ENCODE results near the gene DHX8.

The DHX8 gene

DNA sequence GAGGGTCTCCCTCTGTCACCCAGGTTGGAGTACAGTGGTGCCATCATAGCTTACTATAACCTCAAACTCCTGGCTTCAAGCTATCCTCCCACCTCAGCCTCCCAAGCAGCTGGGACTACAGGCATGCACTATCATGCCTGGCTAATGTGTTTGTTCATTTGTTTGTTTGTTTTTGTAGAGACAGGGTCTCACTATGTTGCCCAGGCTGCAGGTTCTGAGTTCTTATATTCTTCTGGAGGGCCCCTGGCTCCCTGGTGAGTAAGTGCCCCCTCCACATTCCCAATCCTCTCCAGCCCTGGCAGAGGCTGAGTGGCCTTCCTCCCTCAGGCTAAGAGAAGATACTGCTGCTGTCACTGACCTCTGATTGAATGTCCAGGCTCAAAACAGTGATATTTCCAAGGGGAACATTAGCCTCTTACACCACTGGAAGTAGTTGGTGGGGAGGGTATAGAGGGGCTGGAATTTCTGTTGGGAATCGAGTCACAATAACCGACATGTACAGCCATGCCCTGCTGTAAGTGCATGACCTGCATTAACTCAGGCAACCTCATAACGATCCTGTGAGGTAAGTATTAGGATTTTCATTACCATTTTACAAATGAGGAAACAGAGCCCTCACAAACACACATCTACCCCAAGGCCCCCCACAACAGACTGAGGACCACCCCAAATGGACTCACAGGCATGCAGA is 65.1 kb downstream of the DHX8 start:
- DNase-seq = no peak

DNA sequence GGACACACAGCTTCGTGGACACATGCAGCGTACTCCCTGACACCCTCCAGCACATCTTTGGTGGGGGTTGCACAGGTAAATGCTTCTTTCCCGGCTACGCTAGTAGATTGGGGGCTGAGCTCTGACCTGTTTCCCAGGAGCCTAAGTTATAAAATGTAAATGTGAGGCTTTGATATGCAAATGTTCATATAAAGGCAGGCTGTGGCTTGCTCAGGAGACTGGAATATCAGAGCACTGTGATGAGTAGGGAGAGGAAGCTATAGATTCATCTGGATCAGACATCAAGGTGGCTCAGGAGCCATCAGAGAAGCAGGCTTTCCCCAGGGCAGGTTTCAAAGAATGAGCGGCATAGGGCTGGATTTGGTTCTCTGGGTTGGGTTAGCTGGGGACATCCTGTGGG is 65.7 kb downstream of the DHX8 start:
- no peak for DNase-seq

- no peak for DNase-seq
Observed at GRCh38 chr17:43550754-43551153, 67.0 kb downstream of the DHX8 start.

DNA sequence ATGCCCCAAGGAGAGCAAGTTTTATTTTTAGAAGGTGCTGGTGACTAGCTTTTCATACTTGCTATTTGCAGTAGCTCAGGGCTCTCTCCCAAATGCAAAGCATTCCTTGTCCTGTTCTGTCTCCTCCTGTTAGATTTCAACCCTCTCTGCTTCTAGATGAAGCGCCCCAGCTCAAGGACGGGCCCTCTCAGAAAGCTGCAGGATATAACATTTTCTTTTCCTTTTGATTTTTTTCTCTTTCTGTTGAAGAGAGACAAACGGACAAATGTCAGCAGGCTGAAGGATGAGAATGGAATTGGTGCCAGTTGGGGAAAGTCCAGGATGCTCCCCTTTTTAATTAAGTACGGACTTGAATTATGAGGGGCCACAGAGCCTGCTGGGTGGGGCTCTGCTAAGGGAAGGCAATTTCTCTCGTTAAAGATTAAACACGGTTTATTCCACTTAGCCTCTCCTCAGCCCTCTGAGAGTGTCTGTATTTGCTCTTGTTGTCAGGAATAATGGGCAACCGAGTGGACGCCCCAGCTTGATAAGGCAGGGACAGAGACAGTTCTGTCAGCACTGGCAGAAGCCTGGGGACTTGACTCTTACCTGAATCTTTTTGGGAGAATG is 68.6 kb downstream of the DHX8 start:
- DNase-seq = no peak

- DNase-seq = no peak
Observed at GRCh38 chr17:43553573-43553972, 69.8 kb downstream of the DHX8 start.

DNA sequence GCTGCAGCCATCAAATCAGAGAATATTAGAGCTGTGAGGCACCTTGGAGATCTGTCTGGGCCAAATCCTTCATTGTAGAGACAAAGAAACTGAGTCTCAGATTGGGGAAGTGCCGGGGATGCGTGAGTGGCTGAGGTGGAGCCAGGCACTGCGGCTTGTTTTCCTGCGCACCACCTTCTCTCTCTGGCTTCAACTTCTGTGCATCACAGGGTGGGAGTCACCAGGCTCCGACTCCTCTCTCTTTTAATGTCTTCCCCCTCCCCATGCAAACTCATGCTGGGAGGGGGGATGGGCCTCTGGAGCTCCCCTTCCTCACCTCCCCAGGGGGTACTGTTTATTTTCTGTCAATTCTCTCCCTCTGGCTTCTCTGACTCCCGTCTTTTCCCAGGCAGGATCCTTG is 71.1 kb downstream of the DHX8 start:
- DNase-seq = no peak

DNA sequence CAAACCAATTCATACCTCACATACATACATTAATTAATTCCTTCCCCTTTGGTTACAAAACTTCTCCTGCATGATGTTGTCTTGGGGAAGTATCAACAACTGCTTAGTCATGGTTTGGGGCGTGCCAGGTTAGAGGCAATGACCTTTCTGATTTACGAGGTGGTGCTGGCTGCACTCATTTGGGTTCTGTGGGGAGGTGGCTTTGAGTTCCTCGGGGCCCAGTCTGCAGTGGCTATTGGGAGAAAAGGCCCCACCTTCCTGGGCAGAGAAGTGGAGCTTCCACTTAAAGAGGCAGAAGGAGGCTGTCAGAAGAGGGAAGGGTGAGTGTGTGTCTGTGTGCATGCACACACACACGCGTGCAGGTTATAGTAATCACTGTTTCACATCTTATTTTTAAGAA is 72.5 kb downstream of the DHX8 start:
- no peak for DNase-seq

DNA sequence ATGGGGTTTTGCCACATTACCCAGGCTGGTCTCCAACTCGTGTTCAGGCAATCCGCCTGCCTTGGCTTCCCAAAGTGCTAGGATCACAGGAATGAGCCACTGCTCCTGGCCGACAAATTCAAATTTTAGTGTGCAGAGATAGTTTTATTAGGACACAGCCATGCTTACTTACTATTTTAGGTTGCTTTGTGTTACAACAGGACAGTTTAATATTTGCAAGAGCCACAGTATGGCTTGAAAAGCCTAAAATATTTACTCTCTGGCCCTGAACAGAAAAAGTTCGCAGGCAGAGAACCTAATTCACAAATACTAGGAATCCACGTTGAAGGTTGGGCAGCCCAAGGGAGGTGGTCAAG is 75.0 kb downstream of the DHX8 start:
- DNase-seq = no peak

GRCh38 chr17:43559161-43559816 is 75.5 kb downstream of the DHX8 start:
- DNase-seq = no peak

DNA sequence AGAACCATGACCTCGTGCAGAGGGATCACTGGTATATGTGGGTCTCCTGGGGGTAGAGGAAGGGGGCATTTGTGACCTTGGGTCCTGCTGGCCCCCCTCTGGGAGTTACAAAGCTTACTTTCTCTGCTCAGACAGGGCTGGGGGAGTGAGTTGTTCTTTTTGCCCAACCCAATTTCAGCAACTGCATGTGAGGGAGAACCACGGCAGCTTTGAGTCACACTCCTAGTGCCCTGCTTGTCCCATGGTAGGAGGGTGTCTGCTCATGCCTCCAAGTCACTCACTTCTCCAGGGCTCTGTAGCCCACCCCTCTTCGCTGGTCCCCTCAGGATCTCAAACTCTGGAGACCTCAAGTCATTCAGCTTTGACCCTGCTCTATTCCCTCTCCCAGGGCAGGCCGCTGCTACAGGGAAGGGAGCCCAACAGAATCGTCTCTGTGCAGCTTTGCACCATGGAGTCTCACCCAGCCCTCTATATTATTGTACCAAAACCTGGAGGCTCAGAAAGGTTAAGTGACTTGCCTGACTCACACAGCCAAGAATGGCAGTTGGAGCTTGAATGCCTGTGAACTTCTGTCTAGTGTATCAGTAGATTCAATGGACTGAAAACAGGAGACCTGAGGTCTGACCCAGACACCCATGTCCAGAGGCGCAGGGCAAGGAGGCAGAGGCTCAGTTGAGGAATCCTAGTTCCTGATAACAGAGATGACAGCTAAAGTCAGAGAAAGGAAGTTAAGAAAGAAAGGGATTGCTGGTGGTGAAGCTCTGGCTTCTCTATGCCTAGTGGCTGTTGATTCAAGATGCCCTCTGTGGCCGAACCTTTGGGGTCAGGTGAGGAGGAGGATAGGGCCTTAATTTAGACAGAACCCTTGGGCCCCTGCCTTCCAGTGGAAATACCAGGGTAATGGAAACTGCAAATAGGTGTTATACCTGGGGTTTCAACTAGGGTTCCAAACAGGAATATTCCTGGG is 77.0 kb downstream of the DHX8 start:
- no peak for DNase-seq

DNA sequence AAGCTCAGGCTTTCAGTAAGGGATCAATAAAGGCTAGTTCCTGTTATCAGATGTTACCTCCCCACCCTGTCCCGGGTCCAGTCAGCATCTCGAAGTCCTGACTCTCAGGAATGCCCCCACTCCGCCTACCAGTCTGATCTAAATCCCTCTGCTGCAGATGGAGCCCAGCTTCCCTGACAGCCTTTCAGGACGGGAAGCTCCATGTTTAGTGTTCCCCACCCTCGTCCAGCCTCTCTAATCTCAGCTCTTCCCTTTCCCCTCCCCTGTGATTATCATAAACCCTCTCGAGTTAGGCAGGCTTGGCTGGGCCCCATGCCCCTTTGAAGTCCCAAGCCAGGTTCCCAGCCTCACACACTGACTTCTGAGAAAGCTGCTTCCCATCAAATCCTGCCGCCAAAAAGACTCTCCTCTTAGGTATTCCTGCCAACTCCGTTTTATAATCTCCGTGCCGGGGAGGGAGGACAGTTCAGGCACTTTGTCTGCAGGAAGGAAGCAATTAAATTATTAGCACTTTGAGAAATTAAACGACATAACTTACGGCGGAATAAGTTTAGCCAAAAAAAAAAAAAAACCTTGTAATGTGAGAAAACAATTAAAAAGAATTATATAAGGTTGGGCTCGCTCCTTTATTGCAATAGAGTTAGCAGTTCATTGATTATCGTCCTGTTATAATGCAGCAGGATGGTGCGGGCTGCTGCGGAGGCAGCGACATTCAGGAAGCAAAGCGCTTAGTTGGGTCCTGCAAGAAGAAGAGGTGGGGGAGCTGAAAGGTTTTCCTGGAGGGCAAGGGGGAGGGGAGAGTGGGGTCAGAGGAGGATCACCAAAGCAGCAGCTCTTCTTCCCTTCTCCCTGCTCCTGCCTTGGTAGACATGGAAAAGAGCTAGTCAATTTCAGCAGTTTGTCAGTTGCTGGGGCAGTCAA is 79.2 kb downstream of the DHX8 start:
- DNase-seq = no peak

- no peak for DNase-seq
Observed at GRCh38 chr17:43563600-43564594, 80.1 kb downstream of the DHX8 start.

DNA sequence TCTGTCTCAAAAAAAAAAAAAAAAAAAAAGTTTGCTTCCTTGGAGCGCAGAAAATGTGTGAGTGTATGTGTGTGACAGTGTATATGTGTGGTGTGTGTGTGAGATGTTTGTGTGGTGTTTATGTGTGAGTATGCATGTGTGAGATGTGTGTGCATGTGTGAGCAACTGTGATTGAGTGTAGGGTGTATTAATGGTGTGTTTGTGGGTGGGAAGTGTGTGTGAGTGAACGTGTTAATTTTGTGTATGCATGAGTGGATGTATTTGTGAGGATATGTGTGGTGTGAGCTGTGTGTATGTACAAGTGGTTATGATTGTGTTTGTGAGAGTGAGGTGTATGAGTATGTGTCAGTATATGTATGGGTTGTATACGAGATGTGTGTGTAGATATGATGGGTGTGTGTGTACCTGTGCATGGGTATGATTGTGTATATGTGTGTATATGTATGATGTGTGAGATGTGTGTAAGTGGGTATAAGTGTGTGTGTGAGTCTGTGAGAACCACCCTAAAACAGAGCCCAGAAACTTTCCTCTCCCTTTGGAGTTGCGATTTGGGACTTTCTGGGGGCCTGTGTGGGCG is 84.8 kb downstream of the DHX8 start:
- DNase-seq = no peak

- no peak for DNase-seq
Observed at GRCh38 chr17:43570518-43570928, 86.7 kb downstream of the DHX8 start.

GRCh38 chr17:43572368-43572980 is 88.7 kb downstream of the DHX8 start:
- no peak for DNase-seq

- DNase-seq = no peak
Observed at GRCh38 chr17:43573579-43574321, 90.0 kb downstream of the DHX8 start.

DNA sequence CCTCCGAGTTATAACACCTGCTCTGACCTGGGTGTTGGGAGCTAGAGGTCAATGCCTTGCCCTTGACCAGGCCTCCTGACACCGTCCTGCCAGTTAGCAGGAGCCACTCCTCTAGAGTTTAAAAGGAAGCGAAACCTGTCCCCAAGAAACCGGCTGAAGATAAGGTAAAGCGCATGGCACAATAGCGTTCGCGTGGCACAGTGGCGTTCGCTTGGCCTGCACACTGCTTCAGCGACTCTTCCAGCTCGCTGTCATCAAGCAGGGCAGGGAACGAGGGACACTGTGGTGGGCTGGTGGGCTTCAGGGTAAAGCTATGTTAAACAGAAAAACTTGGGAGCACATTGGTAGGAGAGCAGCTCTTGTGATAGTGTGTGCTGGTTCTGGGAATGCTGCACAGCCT is 90.6 kb downstream of the DHX8 start:
- DNase-seq = no peak

DNA sequence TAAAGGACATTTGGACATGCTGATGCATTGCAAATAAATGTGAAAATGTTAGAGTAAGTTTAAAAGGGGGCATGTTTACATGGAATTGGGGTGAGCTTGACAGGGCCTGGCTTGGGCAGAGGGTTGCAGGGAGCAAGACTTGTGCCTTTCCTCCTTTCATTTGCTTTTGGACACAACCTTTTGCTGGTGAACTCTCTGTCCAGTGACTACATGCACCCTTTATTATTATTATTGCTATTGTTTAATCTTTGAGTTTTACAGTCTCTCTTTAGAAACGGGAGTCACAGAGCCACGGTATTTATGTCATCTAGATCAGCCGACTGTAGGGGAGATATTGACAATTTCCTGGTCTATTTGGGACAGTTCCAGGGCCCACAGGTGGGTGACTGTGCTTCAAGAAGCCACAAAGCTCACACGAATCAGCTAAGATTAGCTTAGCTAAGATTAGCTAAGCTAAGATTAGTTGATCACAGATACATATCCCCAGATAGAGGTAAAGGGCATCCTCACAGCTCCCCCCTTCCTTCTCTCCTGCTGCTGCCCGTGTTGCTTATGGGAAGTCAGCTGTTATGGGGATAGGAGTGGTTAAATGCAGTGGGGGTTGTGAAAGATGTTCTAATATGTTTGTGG is 91.2 kb downstream of the DHX8 start:
- no peak for DNase-seq
